Karpas-422 (cell line): ENCODE measurements around the gene KNCN. TPM values are rescaled to one million over a fixed set of nuclear protein-coding genes. Genes with fewer than 3 reads are reported as not detected.
A peak's percentile ranks its signal among the peaks of the same experiment; 100 is the strongest.

ENCODE experiments used
- DNase-seq: peaks from one replicate; pipeline ENCODE4 v3.0.0-alpha.2; 2015
- H2AFZ ChIP-seq: fragments of 200-600 bp; sonication (generic); 2 replicates; pipeline ENCODE4 v1.6.1; 2014; ENCODE audit warnings: antibody characterized with exemption, low read length, mixed read lengths
- H3K27ac ChIP-seq: fragments of 200-600 bp; sonication (generic); 2 replicates; pipeline ENCODE4 v1.5.1; 2014; ENCODE audit warnings: mild to moderate bottlenecking, low read length, moderate library complexity
- H3K27me3 ChIP-seq: fragments of 200-600 bp; sonication (generic); 2 replicates; pipeline ENCODE4 v1.6.1; 2014; ENCODE audit warnings: low read length, mixed read lengths
- H3K36me3 ChIP-seq: fragments of 200-600 bp; sonication (generic); 2 replicates; pipeline ENCODE4 v1.6.1; 2014; ENCODE audit warnings: low read length, mixed read lengths; ENCODE audit not compliant: insufficient read depth
- H3K4me1 ChIP-seq: fragments of 200-600 bp; sonication (generic); 2 replicates; pipeline ENCODE4 v1.6.1; 2014; ENCODE audit warnings: mild to moderate bottlenecking, low read length, mixed read lengths
- H3K4me2 ChIP-seq: fragments of 200-600 bp; sonication (generic); 2 replicates; pipeline ENCODE4 v1.6.1; 2014; ENCODE audit warnings: low read length, low read depth, mild to moderate bottlenecking; ENCODE audit not compliant: poor library complexity, severe bottlenecking
- H3K4me3 ChIP-seq: fragments of 200-600 bp; sonication (generic); 2 replicates; pipeline ENCODE4 v1.5.1; 2014; ENCODE audit warnings: mild to moderate bottlenecking, antibody characterized with exemption, low read length, mixed read lengths
- H3K79me2 ChIP-seq: fragments of 200-600 bp; sonication (generic); 2 replicates; pipeline ENCODE4 v1.6.1; 2014; ENCODE audit warnings: mild to moderate bottlenecking, low read length, mixed read lengths
- H3K9ac ChIP-seq: fragments of 200-600 bp; sonication (generic); 2 replicates; pipeline ENCODE4 v1.6.0; 2014; ENCODE audit warnings: low read length
- H3K9me2 ChIP-seq: fragments of 200-600 bp; sonication (generic), shearing (Covaris generic); replicated peaks from 2 replicates; pipeline ENCODE4 v1.6.0; 2014; ENCODE audit warnings: mild to moderate bottlenecking, low read length, moderate library complexity; ENCODE audit not compliant: insufficient read depth
- H3K9me3 ChIP-seq: fragments of 300-700, 200-600 bp; sonication (generic); 2 replicates; pipeline ENCODE4 v1.6.1; 2014; ENCODE audit warnings: low read length, mixed read lengths
- H4K20me1 ChIP-seq: fragments of 200-600 bp; sonication (generic); 2 replicates; pipeline ENCODE4 v1.6.1; 2014; ENCODE audit warnings: mild to moderate bottlenecking, antibody characterized with exemption, low read length, low read depth; ENCODE audit not compliant: insufficient read depth
- total RNA-seq: library from RNA; depleted of rRNA; stranded (reverse); fragments of >200 nt; shearing (Covaris generic); gene quantifications from 2 replicates; pipeline ENCODE4 v1.2.3, GENCODE V29; 2014; ENCODE audit warnings: low replicate concordance

The KNCN gene
- total RNA-seq, 1 experiment from 2014 or later = not detected

DNA sequence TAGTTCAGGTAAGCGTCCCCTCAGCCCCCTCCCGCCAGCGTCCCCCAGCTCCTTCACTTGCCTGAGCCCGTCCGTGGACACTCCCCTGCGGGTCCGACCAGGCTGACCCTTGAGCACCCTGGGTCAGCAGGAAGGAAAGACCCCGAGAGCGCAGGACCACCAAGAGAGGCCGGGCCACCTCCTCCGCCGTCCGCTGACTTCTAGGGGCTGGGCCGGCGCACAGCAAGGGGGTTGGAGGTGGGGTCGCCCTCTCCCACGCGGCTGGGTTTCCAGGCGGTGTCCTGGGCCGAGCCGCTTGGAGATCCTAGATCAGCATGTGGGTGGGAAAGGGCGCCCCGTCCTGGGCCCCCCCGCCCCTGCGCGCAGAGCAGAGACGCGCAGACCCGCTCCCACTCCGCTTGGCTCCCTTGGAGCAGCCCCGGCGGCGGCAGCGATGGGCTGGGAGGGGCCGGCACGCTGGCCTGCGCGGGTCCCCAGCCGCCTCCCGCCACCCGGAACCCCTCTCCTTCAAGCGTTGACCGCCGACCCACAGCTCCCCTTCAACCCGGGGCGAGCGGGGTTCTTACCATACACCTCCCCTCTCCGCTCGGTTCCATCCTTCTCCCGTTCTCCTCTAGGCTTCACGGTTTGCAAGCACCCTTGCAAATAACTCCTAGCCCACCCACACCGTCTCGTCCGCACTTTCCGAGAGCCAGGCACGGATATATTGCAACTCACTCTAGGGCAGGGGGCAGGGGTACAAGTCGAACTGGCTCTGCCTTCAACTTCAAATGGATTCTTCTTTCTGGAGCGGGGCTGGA is 7.5 kb downstream of the KNCN start:
- no peaks in the 10 kb centered on the region for H4K20me1 ChIP-seq
- H3K9me3 ChIP-seq = no peaks in the 10 kb centered on the region
- no peak overlapping the region for H3K4me3 ChIP-seq
- H3K27ac ChIP-seq = no peak overlapping the region
- no peaks in the 10 kb centered on the region for H3K79me2 ChIP-seq
- no peak for DNase-seq
- no peak overlapping the region for H2AFZ ChIP-seq
- H3K36me3 ChIP-seq = no peaks in the 10 kb centered on the region
- H3K4me2 ChIP-seq = no peak overlapping the region
- no peaks in the 10 kb centered on the region for H3K27me3 ChIP-seq
- no peaks in the 10 kb centered on the region; the same call in 1 of the 2 replicates for H3K4me1 ChIP-seq
- no peak overlapping the region for H3K9ac ChIP-seq
- no peaks in the 10 kb centered on the region for H3K9me2 ChIP-seq

DNA sequence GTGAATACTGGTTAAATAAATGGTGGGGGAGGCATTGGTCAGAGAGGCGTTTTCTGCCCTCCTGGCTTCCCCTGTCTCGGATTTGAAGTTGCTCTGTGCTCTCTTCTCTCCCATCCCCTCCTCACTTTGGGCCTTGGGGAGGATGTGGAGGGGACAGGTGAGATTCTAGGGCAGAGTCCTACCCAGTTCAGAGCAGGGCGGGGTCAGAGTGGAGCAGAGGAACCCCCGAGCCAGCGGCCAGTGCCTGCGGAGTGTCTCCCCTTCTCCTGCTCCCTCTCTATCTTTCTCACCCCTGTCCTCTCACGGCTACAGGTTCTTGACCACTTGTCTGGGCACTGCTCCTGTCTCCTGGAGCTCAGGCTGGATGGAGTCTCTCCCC is 8.1 kb downstream of the KNCN start:
- H3K36me3 ChIP-seq = no peaks in the 10 kb centered on the region
- no peaks in the 10 kb centered on the region for H3K27me3 ChIP-seq
- DNase-seq = no peak
- no peaks in the 10 kb centered on the region for H3K9me3 ChIP-seq
- H4K20me1 ChIP-seq = no peaks in the 10 kb centered on the region
- H2AFZ ChIP-seq = no peak overlapping the region
- no peak overlapping the region for H3K27ac ChIP-seq
- no peak overlapping the region for H3K9ac ChIP-seq
- H3K4me3 ChIP-seq = no peak overlapping the region
- H3K4me1 ChIP-seq = no peaks in the 10 kb centered on the region; the same call in 1 of the 2 replicates
- H3K9me2 ChIP-seq = no peaks in the 10 kb centered on the region
- H3K79me2 ChIP-seq = no peaks in the 10 kb centered on the region
- H3K4me2 ChIP-seq = no peak overlapping the region

DNA sequence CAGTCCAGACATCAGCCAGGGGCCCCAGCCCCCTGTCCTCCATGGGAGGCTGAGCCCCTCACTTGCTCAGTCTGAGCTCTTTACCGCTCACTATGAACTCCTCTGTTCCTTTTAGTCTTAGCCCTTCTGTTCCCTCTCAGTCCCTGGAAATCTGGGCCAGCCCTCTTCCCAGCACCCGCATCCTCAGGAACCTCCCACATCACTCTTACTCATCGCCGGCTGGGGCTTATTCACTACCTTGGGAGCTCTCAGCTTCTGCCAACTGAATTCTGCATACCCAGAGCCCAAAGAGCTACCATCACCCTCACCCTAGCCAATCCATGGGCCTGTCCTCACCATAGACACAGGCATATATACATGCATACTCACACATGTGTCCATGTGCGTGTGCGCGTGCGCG is 11.5 kb downstream of the KNCN start:
- H4K20me1 ChIP-seq = 0 out of 2 replicates have a peak, but pooled peaks cover 3% of the 10 kb centered on the region
- H3K9ac ChIP-seq = no peak overlapping the region
- H3K9me2 ChIP-seq = no peaks in the 10 kb centered on the region
- no peak overlapping the region for H3K27ac ChIP-seq
- no peaks in the 10 kb centered on the region for H3K4me1 ChIP-seq
- no peaks in the 10 kb centered on the region for H3K79me2 ChIP-seq
- no peak overlapping the region for H2AFZ ChIP-seq
- no peak overlapping the region for H3K4me2 ChIP-seq
- no peaks in the 10 kb centered on the region for H3K9me3 ChIP-seq
- no peak for DNase-seq
- no peaks in the 10 kb centered on the region for H3K36me3 ChIP-seq
- no peak overlapping the region for H3K4me3 ChIP-seq
- H3K27me3 ChIP-seq = no peaks in the 10 kb centered on the region

DNA sequence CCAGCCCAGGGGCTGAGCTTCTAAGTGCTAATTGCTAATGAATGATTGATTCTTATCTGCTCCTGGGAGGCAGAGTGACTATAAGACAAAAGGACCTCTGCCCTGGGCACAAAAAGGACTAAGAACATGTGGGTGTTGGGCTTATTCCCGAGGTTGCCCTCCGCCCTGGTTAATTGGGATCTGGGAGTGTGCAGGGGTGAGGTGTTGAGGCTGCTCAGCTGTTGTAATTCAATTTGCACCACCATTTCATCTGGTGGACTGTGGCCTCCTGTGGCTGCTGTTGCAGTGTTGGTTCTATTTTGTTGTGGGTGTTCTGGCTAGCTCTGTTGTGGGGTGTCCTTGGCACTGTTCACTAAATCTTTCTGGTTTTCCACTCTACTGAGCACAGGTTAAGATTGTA is 13.3 kb downstream of the KNCN start:
- Histone ChIP-seq H3K9ac (no peak overlapping the region), H3K79me2 (no peaks in the 10 kb centered on the region), H2AFZ (no peak overlapping the region), H4K20me1 (0 out of 2 replicates have a peak, but pooled peaks cover 3% of the 10 kb centered on the region), H3K4me1 (no peaks in the 10 kb centered on the region), H3K27ac (no peak overlapping the region), H3K4me2 (no peak overlapping the region), H3K9me2 (no peaks in the 10 kb centered on the region), H3K27me3 (no peaks in the 10 kb centered on the region), H3K4me3 (no peak overlapping the region), H3K36me3 (no peaks in the 10 kb centered on the region), H3K9me3 (no peaks in the 10 kb centered on the region)
- no peak for DNase-seq

- H3K4me1 ChIP-seq = no peaks in the 10 kb centered on the region
- no peak overlapping the region for H3K27ac ChIP-seq
- H3K4me3 ChIP-seq = no peak overlapping the region
- no peaks in the 10 kb centered on the region for H3K9me3 ChIP-seq
- no peak overlapping the region for H2AFZ ChIP-seq
- no peak overlapping the region for H3K4me2 ChIP-seq
- no peaks in the 10 kb centered on the region for H3K79me2 ChIP-seq
- no peaks in the 10 kb centered on the region for H3K27me3 ChIP-seq
- 0 out of 2 replicates have a peak, but pooled peaks cover 3% of the 10 kb centered on the region for H4K20me1 ChIP-seq
- no peak for DNase-seq
- no peak overlapping the region for H3K9ac ChIP-seq
- no peaks in the 10 kb centered on the region for H3K36me3 ChIP-seq
- H3K9me2 ChIP-seq = no peaks in the 10 kb centered on the region
Measured at GRCh38 chr1:46537651-46538050, 13.8 kb downstream of the KNCN start.

- H3K27ac ChIP-seq = no peak overlapping the region
- no peaks in the 10 kb centered on the region for H3K36me3 ChIP-seq
- H3K4me2 ChIP-seq = no peak overlapping the region
- H2AFZ ChIP-seq = no peak overlapping the region
- H3K4me1 ChIP-seq = no peaks in the 10 kb centered on the region
- no peak overlapping the region for H3K4me3 ChIP-seq
- H3K27me3 ChIP-seq = no peaks in the 10 kb centered on the region
- H3K79me2 ChIP-seq = no peaks in the 10 kb centered on the region
- DNase-seq = no peak
- H3K9ac ChIP-seq = no peak overlapping the region
- H3K9me3 ChIP-seq = no peaks in the 10 kb centered on the region
- 0 out of 2 replicates have a peak, but pooled peaks cover 3% of the 10 kb centered on the region for H4K20me1 ChIP-seq
- no peaks in the 10 kb centered on the region for H3K9me2 ChIP-seq
Measured at GRCh38 chr1:46536527-46536926, 14.9 kb downstream of the KNCN start.

DNA sequence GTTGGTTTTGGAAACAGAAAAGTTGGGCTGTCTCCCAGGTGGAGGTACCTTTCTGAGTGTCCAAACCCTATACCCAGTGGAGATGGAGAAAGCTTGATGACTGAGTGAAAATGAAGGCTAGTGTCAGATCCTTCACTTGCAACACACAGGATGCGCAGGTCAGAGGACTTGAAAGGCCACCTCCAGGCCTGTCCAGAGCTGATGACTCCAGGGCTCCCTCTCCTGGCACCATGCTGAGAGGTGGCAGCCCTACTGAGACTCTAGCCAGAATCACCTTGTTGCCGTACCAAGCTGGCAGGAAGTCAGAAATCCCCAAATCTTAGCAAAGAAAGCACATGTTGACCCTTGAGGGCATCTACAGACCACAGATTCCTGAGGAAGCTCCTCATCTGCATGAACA is 16.4 kb downstream of the KNCN start:
- no peaks in the 10 kb centered on the region for H3K9me2 ChIP-seq
- no peaks in the 10 kb centered on the region for H3K4me1 ChIP-seq
- H3K36me3 ChIP-seq = no peaks in the 10 kb centered on the region
- no peaks in the 10 kb centered on the region for H3K27me3 ChIP-seq
- no peak overlapping the region for H2AFZ ChIP-seq
- no peak overlapping the region for H3K4me2 ChIP-seq
- H3K9ac ChIP-seq = no peak overlapping the region
- DNase-seq = peak; percentile 70
- no peak overlapping the region for H3K4me3 ChIP-seq
- no peaks in the 10 kb centered on the region for H3K9me3 ChIP-seq
- H3K27ac ChIP-seq = no peak overlapping the region
- H3K79me2 ChIP-seq = no peaks in the 10 kb centered on the region
- H4K20me1 ChIP-seq = 0 out of 2 replicates have a peak, but pooled peaks cover 3% of the 10 kb centered on the region

DNA sequence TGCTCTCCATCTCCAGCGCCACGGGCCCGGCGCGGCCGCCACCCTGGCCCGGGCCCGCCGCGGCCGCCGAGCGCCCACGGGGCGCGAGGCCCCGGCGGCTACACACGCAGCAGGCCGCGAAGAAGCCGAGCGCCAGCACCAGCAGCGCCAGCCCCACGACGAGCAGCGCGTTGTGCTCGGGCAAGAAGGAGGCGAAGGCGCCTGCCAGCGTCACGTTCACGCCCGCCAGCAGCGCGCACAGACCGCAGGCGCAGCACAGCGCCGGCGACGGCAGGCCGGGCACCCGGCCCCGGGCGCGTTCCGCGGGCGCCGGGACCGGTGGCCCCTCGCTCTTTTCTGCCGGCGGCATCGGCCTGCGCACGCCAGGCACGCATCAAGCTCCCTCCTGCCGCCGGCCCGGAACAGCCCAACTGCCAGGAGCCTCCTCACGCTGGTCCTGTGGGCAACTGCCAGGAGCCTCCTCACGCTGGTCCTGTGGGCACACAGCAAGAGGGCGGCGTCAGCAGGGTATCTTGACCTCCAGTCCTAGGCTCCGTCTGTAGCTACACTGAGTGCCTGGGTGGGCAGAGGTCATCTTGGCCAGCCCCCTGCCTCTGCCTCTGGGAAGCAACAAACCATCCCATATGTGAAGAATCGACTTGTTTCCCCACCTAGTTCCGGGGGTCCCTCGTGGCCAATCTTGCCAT is 18.1 kb downstream of the KNCN start:
- Histone ChIP-seq H3K9me3 (no peaks in the 10 kb centered on the region), H3K9ac (no peak overlapping the region), H3K4me2 (no peak overlapping the region), H3K9me2 (no peaks in the 10 kb centered on the region), H3K27me3 (no peaks in the 10 kb centered on the region), H3K79me2 (no peaks in the 10 kb centered on the region), H3K27ac (no peak overlapping the region), H2AFZ (no peak overlapping the region), H3K4me3 (no peak overlapping the region), H4K20me1 (0 out of 2 replicates have a peak, but pooled peaks cover 3% of the 10 kb centered on the region), H3K4me1 (no peaks in the 10 kb centered on the region), H3K36me3 (no peaks in the 10 kb centered on the region)
- no peak for DNase-seq
